HG03045 (cell line): ENCODE data around the gene FUT1.
"Not testable (repeated sequence)": the region's sequence is repeated elsewhere in the genome, so short reads cannot be mapped to it uniquely, and the experiment has no call there.

Experiments
- ATAC-seq: cut with Tn5 transposase; IDR thresholded peaks from one replicate; pipeline ENCODE4 v1.9.1; 2021; ENCODE audit warnings: mild to moderate bottlenecking, moderate library complexity; ENCODE audit not compliant: unreplicated experiment

Gene FUT1

DNA sequence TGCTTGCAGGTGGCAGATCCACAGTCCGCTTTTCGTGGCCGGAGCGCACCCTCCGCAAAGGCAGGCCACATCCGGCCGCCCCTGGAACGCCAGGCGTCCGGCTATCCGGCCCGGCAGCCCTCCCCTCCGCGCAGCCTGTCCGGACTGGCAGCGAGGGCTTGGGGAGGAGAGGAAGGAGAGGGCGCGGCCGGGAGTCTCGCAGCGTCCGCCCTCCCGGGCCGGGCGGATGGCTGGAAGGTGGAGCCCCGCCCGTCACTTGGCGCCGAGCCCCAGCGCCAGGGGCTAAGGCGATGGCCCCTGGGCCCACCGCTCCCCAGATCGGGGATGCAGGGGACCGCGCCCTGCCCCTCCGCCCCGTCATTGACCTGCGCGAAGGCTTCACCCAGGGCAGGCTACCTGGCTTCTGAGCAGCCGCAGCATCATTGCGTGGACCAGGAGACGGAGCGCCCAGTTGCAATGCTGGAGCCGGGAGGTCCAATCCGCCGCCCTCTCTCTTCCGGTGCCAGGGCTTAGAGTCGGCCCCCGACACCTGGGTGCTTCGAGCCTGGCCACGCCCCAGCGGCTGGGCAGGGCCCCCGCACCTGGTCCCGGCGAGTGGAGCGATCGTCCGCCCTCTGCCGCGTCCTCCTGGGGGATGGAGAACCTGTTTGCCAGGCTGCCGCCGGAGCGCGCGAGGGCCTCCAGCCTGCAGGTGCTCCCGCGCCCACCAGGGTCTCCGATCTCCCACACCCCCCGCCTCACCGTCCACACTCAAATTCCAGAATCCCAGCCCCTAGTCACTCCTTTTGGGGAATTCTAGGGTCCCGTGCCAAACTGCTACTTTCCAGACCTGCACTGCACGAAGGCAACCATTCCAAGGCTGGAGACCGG lies at the start of gene FUT1:
TSS of gene FUT1 (minus strand) at position 146 of the 870 bp plus-strand sequence. CDS start 1,360 bp downstream, outside the sequence.
- ATAC-seq: no peak

DNA sequence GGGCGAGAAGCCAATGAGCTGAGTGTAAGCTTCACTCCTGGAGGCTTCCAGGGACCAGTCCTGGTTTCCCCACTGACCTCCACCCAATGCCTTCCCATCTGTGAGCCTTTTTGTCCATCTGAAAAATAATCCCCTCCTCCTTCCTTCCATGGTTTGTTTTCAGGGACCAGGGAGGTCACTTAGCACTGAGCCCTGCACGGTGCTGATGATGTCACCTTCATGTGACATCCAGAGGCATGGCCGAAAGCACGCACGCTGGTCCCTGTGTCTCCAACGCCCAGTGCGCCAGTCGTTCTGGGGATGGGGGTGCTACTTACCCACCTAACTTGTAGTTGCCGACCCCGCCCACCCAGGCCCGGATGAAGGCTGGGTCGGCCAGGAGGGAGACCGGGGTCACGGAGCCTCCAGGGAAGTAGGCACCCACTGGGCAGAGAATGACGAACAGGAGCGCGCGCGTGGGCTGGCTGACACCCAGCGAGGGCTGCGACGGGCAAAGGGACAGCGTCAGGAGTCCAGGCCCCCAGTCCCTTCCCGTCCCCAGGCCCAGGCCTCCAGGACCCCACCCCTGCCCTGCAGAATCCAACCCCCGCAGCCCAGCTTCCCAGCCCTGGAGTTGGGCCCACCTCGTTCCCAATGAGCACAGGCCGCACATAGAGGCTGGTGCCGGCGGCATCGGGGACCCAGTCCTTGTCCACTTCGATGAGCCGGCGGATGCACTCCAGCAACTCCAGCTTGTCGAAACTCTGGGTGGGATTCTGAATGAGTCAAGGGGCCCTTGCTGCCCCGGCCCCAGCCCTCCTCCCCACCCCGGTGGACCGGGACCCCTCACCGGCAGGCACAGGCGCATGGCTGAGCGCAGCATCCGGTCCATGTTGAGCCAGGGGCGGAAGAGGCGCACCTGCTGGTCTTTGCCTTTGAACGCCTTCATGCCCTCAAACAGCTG lies 47.2 kb upstream of the FUT1 start:
- ATAC-seq: no peak

DNA sequence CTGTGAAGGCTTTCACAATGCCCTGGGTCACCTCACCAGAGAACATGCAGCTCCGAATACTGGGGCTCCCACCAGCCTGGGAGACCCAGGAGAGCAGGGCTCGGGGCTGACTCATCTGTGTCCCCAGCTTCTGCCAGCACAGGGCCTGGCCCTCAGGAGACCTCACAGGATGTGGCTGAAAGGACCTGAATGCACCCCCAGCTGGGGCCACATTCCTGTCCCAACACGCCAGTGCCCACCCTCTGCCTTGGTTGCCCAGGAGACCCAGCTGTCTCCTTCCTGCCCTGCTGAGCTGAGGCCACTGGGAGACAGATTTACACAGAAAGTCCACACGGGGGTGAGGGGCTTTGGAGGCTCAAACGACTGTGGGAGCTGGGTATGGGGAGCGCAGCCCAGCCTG lies 46.5 kb upstream of the FUT1 start:
- ATAC-seq: no peak

DNA sequence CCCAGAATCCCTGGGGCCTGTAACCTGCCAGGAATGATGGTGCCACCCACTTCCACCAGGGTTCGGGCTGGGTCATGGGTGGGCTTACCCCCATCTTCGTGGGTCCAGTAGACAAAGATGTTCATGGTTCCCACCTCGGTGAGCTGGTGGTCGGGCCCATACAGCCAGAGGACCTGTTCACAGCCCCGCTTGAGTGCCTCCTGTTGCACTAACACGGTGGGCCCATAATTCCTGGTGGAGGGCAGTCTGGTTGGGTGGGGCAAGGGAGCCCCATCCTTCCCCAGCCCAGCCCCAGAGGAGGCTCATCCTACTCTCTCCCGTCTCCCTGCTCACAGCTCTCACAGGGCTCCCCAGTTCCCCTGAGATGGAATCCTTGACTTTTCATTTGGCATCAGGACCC lies 44.7 kb upstream of the FUT1 start:
- no peak for ATAC-seq

DNA sequence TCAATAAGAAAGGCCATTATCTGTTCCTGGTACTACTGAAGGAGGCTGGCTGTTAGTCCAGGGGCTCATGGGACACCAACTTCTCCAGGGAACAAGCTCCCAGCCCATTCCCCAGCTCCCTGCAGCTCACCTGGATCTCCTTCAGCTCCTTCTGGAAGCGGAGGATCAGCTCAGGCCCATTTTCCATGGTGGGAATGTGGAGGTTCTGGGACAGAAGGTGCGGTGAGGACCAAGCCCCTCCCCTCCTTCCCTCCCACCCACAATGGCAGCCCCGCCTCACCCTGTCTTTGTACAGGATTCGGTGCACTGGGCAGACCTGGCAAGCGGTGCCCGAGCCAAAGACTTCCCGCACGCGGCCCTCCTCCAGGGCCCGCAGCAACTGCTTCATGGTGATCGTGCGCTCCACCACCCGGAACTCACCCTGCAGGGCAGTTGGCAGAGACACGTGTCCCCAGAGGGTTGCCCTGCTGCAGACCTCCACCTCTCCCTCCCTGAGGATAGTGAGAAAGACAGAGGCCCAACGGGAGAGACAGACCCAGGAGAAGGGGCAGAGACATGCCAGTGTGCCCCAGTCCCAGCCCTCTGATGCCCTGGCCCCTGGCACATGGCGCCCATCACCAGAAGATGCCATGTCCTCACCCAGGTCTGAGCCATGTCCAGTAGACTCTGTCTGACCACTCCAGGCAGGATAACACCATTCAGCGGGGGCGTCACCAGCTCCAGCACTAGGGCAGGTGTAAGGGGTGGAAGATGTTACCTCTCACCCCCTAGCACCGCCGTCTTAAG lies 44.0 kb upstream of the FUT1 start:
- no peak for ATAC-seq

DNA sequence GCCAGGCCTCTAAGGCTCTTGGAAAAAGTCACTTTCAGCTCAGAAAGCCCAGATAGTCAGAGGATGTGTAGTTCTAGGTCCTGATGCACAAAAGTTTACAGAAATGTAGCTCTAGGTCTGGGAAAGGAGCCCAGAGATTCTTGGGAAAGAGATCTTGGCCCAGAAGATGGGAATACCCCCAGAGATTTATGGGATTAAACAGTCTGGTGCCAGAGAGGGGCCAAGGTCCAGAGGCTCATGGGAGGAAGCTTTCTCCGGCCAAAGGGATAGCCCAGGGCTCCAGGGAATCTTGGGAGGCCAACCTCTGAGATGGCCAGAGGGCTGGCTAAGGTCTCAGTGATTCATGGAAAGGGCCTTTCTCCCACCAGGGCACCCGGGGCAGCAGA lies 43.2 kb upstream of the FUT1 start:
- ATAC-seq: no peak

DNA sequence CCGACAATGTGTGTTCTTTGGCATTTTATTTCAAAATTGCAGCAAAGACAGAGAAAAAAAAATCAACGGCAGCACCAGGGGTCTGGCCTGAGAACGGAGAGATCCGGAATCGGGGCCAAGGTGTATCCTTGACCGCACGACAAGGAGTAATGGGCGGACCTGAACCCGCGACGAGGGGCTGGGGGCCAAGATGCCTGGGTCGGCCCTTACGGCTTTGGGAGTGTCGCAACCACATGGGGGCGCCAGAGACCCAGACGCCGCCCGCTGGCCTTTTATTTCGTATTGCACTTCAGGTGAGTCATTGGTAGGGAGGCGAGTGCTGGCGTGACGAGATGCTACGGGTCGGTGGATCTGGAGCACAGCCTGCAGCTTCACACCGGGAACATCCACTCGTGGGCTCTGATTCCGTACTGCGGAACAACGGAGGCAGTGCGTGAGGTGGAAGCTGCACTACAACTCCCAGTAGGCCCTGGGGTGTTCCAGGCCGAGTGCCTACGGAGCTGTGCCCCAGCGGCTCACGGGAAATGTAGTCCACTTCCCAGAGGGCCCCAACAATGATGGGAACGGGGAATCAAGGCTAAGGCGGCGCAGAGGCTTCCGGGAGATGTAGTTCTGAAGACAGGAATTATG lies 42.7 kb upstream of the FUT1 start:
- peak; percentile 70 for ATAC-seq

DNA sequence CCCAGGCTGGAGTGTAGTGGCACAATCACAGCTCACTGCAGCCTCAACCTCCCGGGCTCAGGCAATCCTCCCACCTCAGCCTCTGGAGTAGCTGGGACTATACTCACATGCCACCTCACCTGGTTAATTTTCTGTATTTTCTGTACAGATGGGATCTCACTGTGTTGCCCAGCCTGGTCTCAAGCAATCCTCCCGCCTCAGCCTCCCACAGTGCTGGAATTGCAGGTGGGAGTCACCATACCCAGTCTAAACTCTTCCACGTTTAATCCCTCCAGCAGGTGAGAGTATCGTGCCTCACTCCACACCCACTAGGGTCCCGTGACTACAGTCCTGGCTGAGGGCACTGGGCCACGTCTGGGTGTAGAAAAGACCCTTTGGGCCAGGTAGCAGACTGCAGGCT lies 41.9 kb upstream of the FUT1 start:
- no peak for ATAC-seq

DNA sequence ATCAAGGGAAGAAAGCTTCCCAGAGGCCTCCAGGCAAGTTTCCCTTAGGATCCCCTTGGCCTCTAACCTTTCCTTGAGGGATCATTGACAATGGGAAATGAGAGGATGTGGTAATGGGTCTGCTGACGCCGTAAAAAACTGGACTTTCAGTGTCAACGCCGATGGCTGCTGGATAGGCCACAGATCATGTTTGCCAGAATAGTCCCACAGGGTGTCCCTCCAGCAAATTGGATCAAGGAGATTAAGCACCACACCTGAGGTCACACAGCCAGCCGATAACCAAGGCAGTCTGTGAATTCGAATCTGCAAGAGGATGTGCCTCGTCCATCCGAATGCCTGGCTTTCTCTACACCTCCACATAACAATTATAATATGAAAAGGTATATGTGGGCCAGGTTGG lies 40.8 kb upstream of the FUT1 start:
- no peak for ATAC-seq

DNA sequence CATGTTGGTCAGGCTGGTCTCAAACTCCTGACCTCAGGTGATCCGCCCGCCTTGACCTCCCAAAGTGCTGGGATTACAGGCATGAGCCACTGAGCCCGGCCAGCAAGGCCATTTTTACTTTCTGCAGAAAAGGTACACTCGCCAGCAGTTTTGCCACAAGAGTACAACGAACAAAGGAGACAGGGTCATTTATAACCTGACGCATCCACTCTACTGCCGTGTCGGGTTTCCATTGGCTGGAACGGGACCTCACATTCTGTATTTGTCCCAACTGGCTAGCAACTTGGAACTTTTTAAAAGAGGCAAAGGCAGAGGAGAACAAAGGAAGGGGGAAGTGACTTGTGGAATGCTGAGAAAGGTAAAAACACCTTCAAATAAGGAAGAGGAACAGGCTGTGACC lies 34.9 kb upstream of the FUT1 start:
- not testable (repeated sequence) for ATAC-seq

DNA sequence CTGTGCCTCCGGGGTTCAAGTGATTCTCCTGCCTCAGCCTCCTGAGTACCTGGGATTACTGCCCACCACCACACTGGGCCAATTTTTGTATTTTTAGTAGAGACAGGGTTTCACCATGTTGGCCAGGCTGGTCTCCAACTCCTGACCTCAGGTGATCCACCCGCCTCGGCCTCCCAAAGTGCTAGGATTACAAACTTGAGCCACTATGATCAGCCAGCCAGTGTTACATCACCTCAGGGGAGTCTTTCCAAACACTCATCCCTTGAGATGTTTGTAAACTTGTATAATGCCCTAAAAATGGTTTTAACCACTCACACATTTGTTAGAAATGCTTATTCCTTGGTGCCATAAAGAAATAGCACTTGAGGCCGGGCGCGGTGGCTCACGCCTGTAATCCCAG lies 34.0 kb upstream of the FUT1 start:
- ATAC-seq: not testable (repeated sequence)

DNA sequence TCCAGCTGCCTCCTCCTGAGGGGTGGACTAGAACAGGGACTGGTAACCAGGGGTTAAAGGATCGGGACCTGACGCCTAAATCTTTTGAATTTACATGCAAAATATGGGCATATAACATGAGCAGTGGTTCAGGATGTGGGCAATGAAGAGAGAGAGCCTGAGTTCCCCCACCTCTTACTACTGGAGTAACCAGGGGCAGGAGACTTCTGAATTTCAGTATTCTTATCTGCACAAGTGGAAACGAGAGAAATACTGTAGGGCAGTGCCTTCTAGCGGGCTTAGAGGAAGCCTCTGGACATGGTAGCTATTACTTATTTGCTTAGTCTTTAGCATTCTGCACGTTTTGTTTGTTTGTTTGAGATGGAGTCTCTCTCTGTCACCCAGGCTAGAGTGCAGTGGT lies 32.1 kb upstream of the FUT1 start:
- no peak for ATAC-seq

DNA sequence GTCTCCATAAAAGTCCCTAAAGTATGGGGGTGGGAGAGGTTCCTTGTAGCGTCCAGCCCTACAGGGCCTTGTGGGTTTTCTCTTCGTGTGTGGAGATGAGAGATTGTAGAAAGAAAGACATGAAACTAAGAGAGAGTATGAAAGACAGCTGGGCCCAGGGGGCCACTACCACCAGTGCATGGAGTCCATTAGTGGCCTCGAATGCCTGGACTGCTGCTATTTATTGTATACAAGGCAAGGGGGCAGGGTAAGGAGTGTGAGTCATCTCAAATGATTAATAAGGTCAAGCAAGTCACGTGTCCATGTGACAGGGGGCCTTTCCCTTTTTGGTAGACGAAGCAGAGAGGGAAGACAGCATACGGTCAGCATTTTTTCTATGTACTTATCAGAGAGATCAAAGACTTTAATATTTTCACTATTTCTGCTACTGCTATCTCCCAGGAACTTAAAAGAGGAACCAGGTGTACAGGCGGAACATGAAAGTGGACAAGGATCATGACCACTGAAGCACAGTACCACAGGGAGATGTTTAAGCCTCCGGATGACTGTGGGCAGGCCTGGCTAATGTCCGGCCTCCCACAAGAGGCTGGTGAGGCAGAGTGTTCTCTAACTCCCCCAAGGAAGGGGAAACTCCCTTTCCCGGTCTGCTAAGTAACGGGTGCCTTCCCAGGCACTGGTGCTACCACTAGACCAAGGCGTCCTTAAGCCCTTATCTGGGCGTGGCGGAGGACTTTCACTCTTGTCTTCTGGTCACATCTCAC lies 28.4 kb upstream of the FUT1 start:
- no peak for ATAC-seq

DNA sequence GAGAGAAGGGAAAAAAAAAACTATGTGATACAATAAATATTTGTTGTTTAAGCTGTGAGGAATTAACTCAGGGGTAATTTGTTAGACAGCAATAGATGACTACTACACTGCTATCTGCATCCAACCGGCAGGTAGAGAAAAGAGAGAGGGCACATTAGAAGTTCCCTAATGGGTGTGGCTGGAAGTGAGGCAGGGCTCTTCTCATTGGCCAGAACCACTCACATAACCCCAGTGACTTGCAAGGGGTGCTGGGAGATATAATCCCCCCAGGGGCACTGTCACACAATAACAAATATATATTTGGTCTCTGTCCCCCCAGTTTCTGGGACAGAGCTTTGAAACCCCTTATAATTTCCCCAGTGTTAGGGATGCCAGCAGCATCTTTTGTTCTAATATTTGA lies 27.2 kb upstream of the FUT1 start:
- no peak for ATAC-seq

DNA sequence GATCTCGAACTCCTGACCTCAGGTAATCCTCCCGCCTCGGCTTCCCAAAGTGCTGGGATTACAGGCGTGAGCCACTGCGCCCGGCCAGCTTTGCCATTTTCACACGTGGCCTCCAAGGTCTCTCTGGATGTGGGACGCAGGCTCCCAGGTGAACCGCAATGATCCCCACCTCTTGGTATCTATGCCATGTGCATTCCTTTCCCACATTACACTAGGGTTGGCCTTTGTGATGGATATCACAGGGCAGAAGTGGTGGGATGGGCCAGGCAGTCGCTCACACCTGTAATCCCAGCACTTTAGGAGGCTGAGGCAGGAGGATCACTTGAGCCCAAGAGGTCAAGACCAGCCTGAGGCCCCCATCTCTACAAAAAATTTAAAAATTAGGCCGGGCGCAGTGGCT lies 25.3 kb upstream of the FUT1 start:
- ATAC-seq: no peak

DNA sequence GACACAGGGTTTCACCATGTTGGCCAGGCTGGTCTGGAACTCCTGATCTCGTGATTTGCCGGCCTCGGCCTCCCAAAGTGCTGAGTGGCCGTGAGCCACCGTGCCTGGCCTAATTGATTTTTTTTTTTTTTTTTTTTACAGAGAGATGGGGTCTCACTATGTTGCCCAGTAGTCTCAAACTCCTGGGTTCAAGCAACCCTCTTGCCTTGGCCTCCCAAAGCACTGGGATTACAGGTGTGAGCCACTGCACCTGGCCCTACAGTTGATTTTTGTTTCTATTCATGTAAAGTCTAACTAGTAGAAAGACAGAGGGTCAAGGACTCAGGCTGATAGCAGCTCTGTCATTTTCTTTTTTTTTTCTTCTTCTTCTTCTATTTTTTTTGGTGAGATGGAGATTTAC lies 24.7 kb upstream of the FUT1 start:
- no peak for ATAC-seq

DNA sequence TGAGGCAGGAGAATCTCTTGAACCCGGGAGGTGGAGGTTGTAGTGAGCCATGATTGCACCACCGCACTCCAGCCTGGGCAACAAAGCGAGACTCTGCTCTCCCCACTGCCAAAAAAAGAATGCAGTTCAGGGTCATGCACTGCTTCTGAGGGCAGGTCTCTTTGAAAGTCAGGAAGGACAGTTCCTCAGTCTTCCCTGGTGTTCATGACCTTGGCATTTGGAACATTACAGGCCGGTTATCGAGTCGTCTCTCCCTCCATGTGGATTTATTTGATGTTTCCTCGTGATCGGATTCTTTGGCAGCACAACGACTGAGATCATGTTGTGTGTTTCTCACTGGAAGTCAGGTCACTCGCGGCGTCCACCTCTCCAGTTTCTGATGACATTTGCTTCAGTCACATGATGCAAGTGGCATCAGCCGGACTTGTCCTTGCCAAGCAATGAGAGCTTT lies 20.1 kb upstream of the FUT1 start:
- no peak for ATAC-seq

DNA sequence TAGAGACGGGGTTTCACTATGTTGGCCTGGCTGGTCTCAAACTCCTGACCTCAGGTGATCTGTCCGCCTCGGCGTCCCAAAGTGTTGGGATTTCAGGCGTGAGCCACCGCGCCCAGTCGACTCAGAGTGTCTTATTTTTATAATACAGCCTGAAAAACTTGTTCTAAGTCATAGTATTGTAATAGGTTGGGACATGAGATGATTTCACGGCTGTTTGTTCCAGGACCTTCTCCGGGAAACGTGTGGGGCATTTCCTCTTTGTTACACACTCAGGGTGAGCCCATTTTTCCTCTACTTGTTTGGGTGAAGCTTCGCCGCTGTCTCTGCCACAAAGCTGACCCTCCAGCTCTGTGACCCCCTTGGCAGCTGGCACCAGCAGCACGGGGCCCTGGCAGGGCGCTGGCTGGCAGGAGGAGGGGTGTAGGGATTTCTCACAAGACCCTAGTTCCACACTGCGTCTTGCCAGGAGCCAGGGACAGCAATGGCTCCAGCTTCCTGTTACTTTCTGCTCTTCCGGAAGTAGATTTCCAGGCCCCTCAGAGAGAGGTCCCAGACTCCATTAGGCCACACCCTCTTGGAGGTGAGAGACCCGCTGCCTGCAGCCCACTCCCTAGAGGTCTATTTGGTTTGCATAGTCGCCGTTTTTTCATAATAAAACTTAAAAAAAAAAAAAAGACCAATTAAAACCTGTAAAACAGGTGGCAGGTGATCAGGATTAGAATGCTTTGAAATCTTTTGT lies 18.5 kb upstream of the FUT1 start:
- no peak for ATAC-seq

DNA sequence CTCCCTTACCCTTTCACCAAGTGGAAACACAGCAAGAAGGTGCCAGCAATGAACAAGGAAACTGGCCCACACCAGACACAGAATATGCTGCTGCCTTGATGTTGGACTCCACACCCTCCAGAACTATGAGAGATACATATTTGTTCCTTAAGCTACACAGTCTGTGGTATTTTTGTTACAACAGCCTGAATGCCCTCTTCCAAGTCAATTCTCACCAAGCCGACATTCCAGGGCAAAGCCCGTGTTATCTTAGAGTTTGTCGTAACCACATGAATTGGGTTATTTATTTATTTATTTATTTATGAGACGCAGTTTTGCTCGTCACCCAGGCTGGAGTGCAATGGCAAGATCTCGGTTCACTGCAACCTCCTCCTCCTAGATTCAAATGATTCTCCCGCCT lies 17.8 kb upstream of the FUT1 start:
- ATAC-seq: no peak
